ENCODE results near the gene NF1.

NF1 gene

GRCh38 chr17:31200287-31200686 lies 105.5 kb downstream of the NF1 start:
- Histone ChIP-seq H3K4me2 (ENCODE audit: low read length) (no peak overlapping the region), H3K9ac (ENCODE audit: low read depth, low read length) (no peak overlapping the region), H3K4me1 (ENCODE audit: control insufficient read depth, insufficient read depth, low read length) (peaks cover 16% of the 10 kb centered on the region), H3K9me3 (replicated peaks; ENCODE audit: low read length) (no peaks in the 10 kb centered on the region), H3K27me3 (ENCODE audit: control insufficient read depth, insufficient read depth, low read length) (no peaks in the 10 kb centered on the region), H3K4me3 (ENCODE audit: low read length) (no peak overlapping the region), H3K36me3 (ENCODE audit: insufficient read depth, low read length) (peaks cover 13% of the 10 kb centered on the region)

DNA sequence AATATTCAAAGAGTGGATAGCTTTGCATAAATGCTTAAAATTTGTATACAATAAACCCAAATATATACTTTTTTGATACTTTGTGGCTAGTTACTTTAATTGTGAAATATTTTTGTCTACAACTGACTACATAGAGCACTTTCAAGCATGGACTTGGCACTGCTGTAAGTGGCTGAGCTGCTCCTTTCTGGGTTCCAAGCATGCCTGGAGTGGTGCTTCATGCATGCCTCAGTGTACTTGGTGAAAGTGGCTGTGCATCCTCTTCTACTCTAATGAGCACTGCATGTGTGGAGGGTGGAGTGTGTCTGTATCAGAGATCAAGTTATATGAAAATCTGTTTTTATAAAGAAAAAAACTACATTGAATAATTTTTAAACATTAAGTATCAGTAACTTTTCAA lies 108.2 kb downstream of the NF1 start:
- H3K9me3 ChIP-seq (replicated peaks; ENCODE audit: low read length), result no peaks in the 10 kb centered on the region
- H3K4me1 ChIP-seq (ENCODE audit: control insufficient read depth, insufficient read depth, low read length), result peaks cover 11% of the 10 kb centered on the region
- no peak overlapping the region for H3K4me2 ChIP-seq (ENCODE audit: low read length)
- H3K9ac ChIP-seq (ENCODE audit: low read depth, low read length), result no peak overlapping the region
- no peak overlapping the region for H3K4me3 ChIP-seq (ENCODE audit: low read length)
- peaks cover 18% of the 10 kb centered on the region for H3K36me3 ChIP-seq (ENCODE audit: insufficient read depth, low read length)
- no peaks in the 10 kb centered on the region for H3K27me3 ChIP-seq (ENCODE audit: control insufficient read depth, insufficient read depth, low read length)

- Histone ChIP-seq H3K9ac (ENCODE audit: low read depth, low read length) (no peak overlapping the region), H3K4me3 (ENCODE audit: low read length) (no peak overlapping the region), H3K36me3 (ENCODE audit: insufficient read depth, low read length) (peaks cover 7% of the 10 kb centered on the region), H3K9me3 (replicated peaks; ENCODE audit: low read length) (no peaks in the 10 kb centered on the region), H3K27me3 (ENCODE audit: control insufficient read depth, insufficient read depth, low read length) (no peaks in the 10 kb centered on the region), H3K4me2 (ENCODE audit: low read length) (no peak overlapping the region), H3K4me1 (ENCODE audit: control insufficient read depth, insufficient read depth, low read length) (peaks cover 9% of the 10 kb centered on the region)
Measured at GRCh38 chr17:31211352-31212012, 116.7 kb downstream of the NF1 start.

DNA sequence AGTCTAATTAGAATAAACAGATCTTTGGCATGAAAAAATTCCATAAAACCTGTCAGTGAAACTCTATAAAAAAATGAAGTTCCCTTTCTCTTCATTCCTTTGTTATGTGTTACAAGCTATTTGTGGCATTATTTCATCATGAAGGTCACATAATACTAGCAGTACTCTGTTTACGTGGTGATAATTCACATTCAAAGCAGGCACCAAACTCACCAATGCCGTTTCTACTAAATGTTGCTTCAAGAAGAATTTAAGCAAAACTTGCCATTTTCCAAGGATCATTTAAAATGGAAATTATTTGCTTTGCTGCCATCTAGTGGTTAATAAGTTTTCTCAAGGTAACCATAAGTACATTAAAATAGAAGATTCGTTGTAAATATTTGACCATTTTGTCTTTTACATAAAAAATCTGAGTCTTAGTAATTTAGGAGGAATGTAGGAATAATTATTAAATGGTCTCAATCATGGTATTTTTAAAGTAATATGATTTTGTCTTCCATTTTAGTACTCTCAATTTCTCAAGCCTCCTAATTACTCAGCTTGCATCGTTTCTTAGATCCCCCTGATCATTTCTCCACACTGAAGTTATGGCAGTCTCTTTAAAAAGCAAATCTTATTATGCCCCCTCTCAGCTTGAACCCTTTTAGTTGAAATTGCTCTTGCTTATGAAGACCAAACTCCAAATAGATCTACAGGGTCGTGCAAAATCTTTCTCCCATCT lies 121.4 kb downstream of the NF1 start:
- H3K4me1 ChIP-seq (ENCODE audit: control insufficient read depth, insufficient read depth, low read length), result peaks cover 12% of the 10 kb centered on the region
- no peak overlapping the region for H3K4me3 ChIP-seq (ENCODE audit: low read length)
- H3K9ac ChIP-seq (ENCODE audit: low read depth, low read length), result no peak overlapping the region
- H3K9me3 ChIP-seq (replicated peaks; ENCODE audit: low read length), result no peaks in the 10 kb centered on the region
- no peak overlapping the region for H3K4me2 ChIP-seq (ENCODE audit: low read length)
- peaks cover 16% of the 10 kb centered on the region for H3K36me3 ChIP-seq (ENCODE audit: insufficient read depth, low read length)
- H3K27me3 ChIP-seq (ENCODE audit: control insufficient read depth, insufficient read depth, low read length), result no peaks in the 10 kb centered on the region

DNA sequence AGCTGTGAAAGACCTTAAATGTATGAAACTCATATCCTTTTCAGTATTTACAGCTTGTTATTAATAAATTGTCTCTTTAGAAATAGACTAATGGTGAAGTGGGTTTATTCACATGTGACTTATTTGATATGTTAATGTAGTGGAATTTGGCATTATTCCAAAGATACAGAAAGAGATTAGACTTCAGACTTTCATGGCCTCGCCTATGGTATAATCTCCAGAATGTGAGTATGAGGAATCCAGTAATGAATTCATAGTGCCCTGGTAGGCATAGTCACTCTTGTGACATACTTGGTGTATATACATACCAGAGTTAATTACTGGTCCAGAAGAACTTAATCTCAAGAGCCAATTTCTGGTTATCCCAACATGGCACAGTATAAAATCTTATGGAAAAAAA lies 129.6 kb downstream of the NF1 start:
- no peaks in the 10 kb centered on the region for H3K9me3 ChIP-seq (replicated peaks; ENCODE audit: low read length)
- H3K9ac ChIP-seq (ENCODE audit: low read depth, low read length), result no peak overlapping the region
- no peak overlapping the region for H3K4me2 ChIP-seq (ENCODE audit: low read length)
- H3K4me1 ChIP-seq (ENCODE audit: control insufficient read depth, insufficient read depth, low read length), result no peaks in the 10 kb centered on the region
- H3K4me3 ChIP-seq (ENCODE audit: low read length), result no peak overlapping the region
- peaks cover 26% of the 10 kb centered on the region for H3K36me3 ChIP-seq (ENCODE audit: insufficient read depth, low read length)
- no peaks in the 10 kb centered on the region for H3K27me3 ChIP-seq (ENCODE audit: control insufficient read depth, insufficient read depth, low read length)

DNA sequence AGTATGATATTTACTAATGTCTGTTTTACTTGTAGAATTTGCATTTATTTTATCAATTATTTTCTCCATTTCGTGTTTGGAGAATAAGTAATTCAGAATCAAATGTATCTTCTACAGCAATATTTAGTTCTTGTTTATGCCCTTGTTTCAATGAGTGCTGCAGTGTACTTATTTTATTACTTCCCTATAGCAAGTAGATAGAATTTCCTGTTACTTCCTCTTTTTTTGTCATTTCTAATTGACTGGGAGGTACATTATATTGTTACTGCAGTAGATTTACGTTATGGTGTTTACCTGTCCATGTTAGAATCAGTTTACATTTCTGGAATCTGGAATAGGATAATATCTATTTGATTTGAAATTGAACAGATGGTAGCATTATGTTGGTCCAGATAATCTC lies 131.1 kb downstream of the NF1 start:
- H3K9me3 ChIP-seq (replicated peaks; ENCODE audit: low read length), result no peaks in the 10 kb centered on the region

GRCh38 chr17:31226373-31226772 lies 131.6 kb downstream of the NF1 start:
- H3K27me3 ChIP-seq (ENCODE audit: control insufficient read depth, insufficient read depth, low read length), result no peaks in the 10 kb centered on the region
- H3K9ac ChIP-seq (ENCODE audit: low read depth, low read length), result no peak overlapping the region
- H3K4me1 ChIP-seq (ENCODE audit: control insufficient read depth, insufficient read depth, low read length), result no peaks in the 10 kb centered on the region
- peaks cover 32% of the 10 kb centered on the region for H3K36me3 ChIP-seq (ENCODE audit: insufficient read depth, low read length)
- no peak overlapping the region for H3K4me3 ChIP-seq (ENCODE audit: low read length)
- no peak overlapping the region for H3K4me2 ChIP-seq (ENCODE audit: low read length)
- H3K9me3 ChIP-seq (replicated peaks; ENCODE audit: low read length), result no peaks in the 10 kb centered on the region

More for the DNA sequence above, 131.1 kb downstream of the NF1 start:
- H3K4me1 ChIP-seq (ENCODE audit: control insufficient read depth, insufficient read depth, low read length), result no peaks in the 10 kb centered on the region
- H3K9ac ChIP-seq (ENCODE audit: low read depth, low read length), result no peak overlapping the region
- no peak overlapping the region for H3K4me2 ChIP-seq (ENCODE audit: low read length)
- H3K27me3 ChIP-seq (ENCODE audit: control insufficient read depth, insufficient read depth, low read length), result no peaks in the 10 kb centered on the region
- H3K4me3 ChIP-seq (ENCODE audit: low read length), result no peak overlapping the region
- peaks cover 31% of the 10 kb centered on the region for H3K36me3 ChIP-seq (ENCODE audit: insufficient read depth, low read length)

- Histone ChIP-seq H3K36me3 (ENCODE audit: insufficient read depth, low read length) (peaks cover 36% of the 10 kb centered on the region), H3K27me3 (ENCODE audit: control insufficient read depth, insufficient read depth, low read length) (no peaks in the 10 kb centered on the region), H3K9ac (ENCODE audit: low read depth, low read length) (no peak overlapping the region), H3K4me3 (ENCODE audit: low read length) (no peak overlapping the region), H3K4me2 (ENCODE audit: low read length) (no peak overlapping the region), H3K9me3 (replicated peaks; ENCODE audit: low read length) (no peaks in the 10 kb centered on the region), H3K4me1 (ENCODE audit: control insufficient read depth, insufficient read depth, low read length) (no peaks in the 10 kb centered on the region)
Measured at GRCh38 chr17:31226950-31227349, 132.2 kb downstream of the NF1 start.

- Histone ChIP-seq H3K4me1 (ENCODE audit: control insufficient read depth, insufficient read depth, low read length) (no peaks in the 10 kb centered on the region), H3K36me3 (ENCODE audit: insufficient read depth, low read length) (peaks cover 61% of the 10 kb centered on the region), H3K4me2 (ENCODE audit: low read length) (no peak overlapping the region), H3K9ac (ENCODE audit: low read depth, low read length) (no peak overlapping the region), H3K27me3 (ENCODE audit: control insufficient read depth, insufficient read depth, low read length) (no peaks in the 10 kb centered on the region), H3K4me3 (ENCODE audit: low read length) (no peak overlapping the region), H3K9me3 (replicated peaks; ENCODE audit: low read length) (no peaks in the 10 kb centered on the region)
Measured at GRCh38 chr17:31231852-31232251, 137.1 kb downstream of the NF1 start.

- H3K4me1 ChIP-seq (ENCODE audit: control insufficient read depth, insufficient read depth, low read length), result no peaks in the 10 kb centered on the region
- H3K9ac ChIP-seq (ENCODE audit: low read depth, low read length), result no peak overlapping the region
- H3K4me2 ChIP-seq (ENCODE audit: low read length), result no peak overlapping the region
- no peaks in the 10 kb centered on the region for H3K27me3 ChIP-seq (ENCODE audit: control insufficient read depth, insufficient read depth, low read length)
- H3K9me3 ChIP-seq (replicated peaks; ENCODE audit: low read length), result no peaks in the 10 kb centered on the region
- no peak overlapping the region for H3K4me3 ChIP-seq (ENCODE audit: low read length)
- peaks cover 54% of the 10 kb centered on the region for H3K36me3 ChIP-seq (ENCODE audit: insufficient read depth, low read length)
Measured at GRCh38 chr17:31235110-31235509, 140.3 kb downstream of the NF1 start.

GRCh38 chr17:31236137-31236536 lies 141.4 kb downstream of the NF1 start:
- no peak overlapping the region for H3K4me2 ChIP-seq (ENCODE audit: low read length)
- no peaks in the 10 kb centered on the region for H3K9me3 ChIP-seq (replicated peaks; ENCODE audit: low read length)
- no peaks in the 10 kb centered on the region for H3K4me1 ChIP-seq (ENCODE audit: control insufficient read depth, insufficient read depth, low read length)
- no peaks in the 10 kb centered on the region for H3K27me3 ChIP-seq (ENCODE audit: control insufficient read depth, insufficient read depth, low read length)
- H3K4me3 ChIP-seq (ENCODE audit: low read length), result no peak overlapping the region
- H3K9ac ChIP-seq (ENCODE audit: low read depth, low read length), result no peak overlapping the region
- H3K36me3 ChIP-seq (ENCODE audit: insufficient read depth, low read length), result peaks cover 53% of the 10 kb centered on the region

DNA sequence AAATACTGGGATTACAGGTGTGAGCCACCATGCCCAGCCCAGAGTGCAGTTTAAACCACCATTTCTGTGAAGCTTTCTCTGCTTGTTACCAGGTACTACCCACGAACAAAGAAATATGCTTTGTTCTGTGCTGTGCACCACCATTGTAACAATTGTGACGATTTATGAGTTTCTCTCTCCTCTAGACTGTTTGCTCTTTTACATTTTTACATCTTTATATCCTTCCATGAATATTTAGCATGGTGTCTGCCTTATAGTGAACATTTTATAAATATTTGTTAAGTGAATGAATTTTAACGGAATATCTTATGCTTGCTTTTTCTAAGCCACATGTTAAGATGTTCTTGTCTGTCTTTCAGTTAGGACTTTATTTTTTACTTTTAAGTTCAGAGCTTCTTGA lies 141.9 kb downstream of the NF1 start:
- Histone ChIP-seq H3K9me3 (replicated peaks; ENCODE audit: low read length) (no peaks in the 10 kb centered on the region), H3K36me3 (ENCODE audit: insufficient read depth, low read length) (peaks cover 56% of the 10 kb centered on the region), H3K27me3 (ENCODE audit: control insufficient read depth, insufficient read depth, low read length) (no peaks in the 10 kb centered on the region), H3K4me2 (ENCODE audit: low read length) (no peak overlapping the region), H3K4me1 (ENCODE audit: control insufficient read depth, insufficient read depth, low read length) (no peaks in the 10 kb centered on the region), H3K4me3 (ENCODE audit: low read length) (no peak overlapping the region), H3K9ac (ENCODE audit: low read depth, low read length) (no peak overlapping the region)

Measured in skeletal muscle satellite cell (primary cell).